MM.1S (cell line): ENCODE results near the gene SOAT1.

ENCODE experiments used
- CTCF ChIP-seq: fragments of 300-600 bp; sonication (generic); IDR thresholded peaks from 2 replicates; pipeline ENCODE4 v1.5.1; 2016; ENCODE audit warnings: antibody characterized with exemption, low read length, mixed read lengths
- EZH2 ChIP-seq: fragments of 300-600 bp; sonication (generic); optimal IDR thresholded peaks from 2 replicates; pipeline ENCODE3; 2017; ENCODE audit warnings: low read depth, mild to moderate bottlenecking, antibody characterized with exemption, low read length, mixed read lengths
- EZH2phosphoT487 ChIP-seq: fragments of 300-600 bp; sonication (generic); IDR thresholded peaks from 2 replicates; pipeline ENCODE4 v1.6.1; 2018; ENCODE audit warnings: antibody characterized with exemption, low read length

GRCh38 chr1:179303200-179303785, 9.7 kb downstream of the SOAT1 start:
- no peak for TF ChIP-seq EZH2
- no peak for TF ChIP-seq CTCF
- no peak for TF ChIP-seq EZH2phosphoT487
